ENCODE measurements around the gene UBASH3B.

UBASH3B gene

GRCh38 chr11:122832721-122833470, 177.4 kb downstream of the UBASH3B start:
- no peak overlapping the region for H3K4me3 ChIP-seq (replicated peaks in 1 of 2; ENCODE audit: low read depth in 2 of 2, low read length in 2 of 2)
- no peak for DNase-seq (ENCODE audit: low read depth in 2 of 2)
- no peak for TF ChIP-seq CTCF (IDR thresholded peaks at IDR 0.05; ENCODE audit: low read depth, low read length)

GRCh38 chr11:122833846-122834464, 178.4 kb downstream of the UBASH3B start:
- no peak overlapping the region for H3K4me3 ChIP-seq (replicated peaks in 1 of 2; ENCODE audit: low read depth in 2 of 2, low read length in 2 of 2)
- DNase-seq (ENCODE audit: low read depth in 2 of 2): no peak
- TF ChIP-seq CTCF (IDR thresholded peaks at IDR 0.05; ENCODE audit: low read depth, low read length): no peak

GRCh38 chr11:122836916-122837315, 181.4 kb downstream of the UBASH3B start:
- no peak for TF ChIP-seq CTCF (IDR thresholded peaks at IDR 0.05; ENCODE audit: low read depth, low read length)
- no peak overlapping the region for H3K4me3 ChIP-seq (replicated peaks in 1 of 2; ENCODE audit: low read depth in 2 of 2, low read length in 2 of 2)
- no peak for DNase-seq (ENCODE audit: low read depth in 2 of 2)

GRCh38 chr11:122837528-122838346, 182.2 kb downstream of the UBASH3B start:
- no peak for TF ChIP-seq CTCF (IDR thresholded peaks at IDR 0.05; ENCODE audit: low read depth, low read length)
- no peak overlapping the region for H3K4me3 ChIP-seq (replicated peaks in 1 of 2; ENCODE audit: low read depth in 2 of 2, low read length in 2 of 2)
- DNase-seq (ENCODE audit: low read depth in 2 of 2): no peak

GRCh38 chr11:122843281-122844141, 188.0 kb downstream of the UBASH3B start:
- H3K4me3 ChIP-seq (replicated peaks in 1 of 2; ENCODE audit: low read depth in 2 of 2, low read length in 2 of 2): no peak overlapping the region
- TF ChIP-seq CTCF (IDR thresholded peaks at IDR 0.05; ENCODE audit: low read depth, low read length): no peak
- DNase-seq (ENCODE audit: low read depth in 2 of 2): no peak

GRCh38 chr11:122847466-122847865, 191.9 kb downstream of the UBASH3B start:
- no peak overlapping the region for H3K4me3 ChIP-seq (replicated peaks in 1 of 2; ENCODE audit: low read depth in 2 of 2, low read length in 2 of 2)
- DNase-seq (ENCODE audit: low read depth in 2 of 2): no peak

More at GRCh38 chr11:122847466-122847865, 191.9 kb downstream of the UBASH3B start:
- TF ChIP-seq CTCF (IDR thresholded peaks at IDR 0.05; ENCODE audit: low read depth, low read length): no peak

Measured in cardiac fibroblast (primary cell).